B cell (primary cell): ENCODE measurements around the gene FBXO3. TPM values are rescaled to one million over a fixed set of nuclear protein-coding genes. Genes with fewer than 3 reads are reported as not detected.

Experiments used
- ATAC-seq: fragments of 200-7000 bp; cut with Tn5 transposase; one replicate; pipeline ENCODE4 v1.10.0; 2021; ENCODE audit warnings: low read depth, mild to moderate bottlenecking, moderate number of reproducible peaks, moderate library complexity
- CTCF ChIA-PET: fragments of 350-600 bp; sonication (Branson Sonifier 250); formaldehyde crosslinking; loops from one replicate; lab custom pipeline; 2021; ENCODE audit warnings: antibody characterized with exemption, inconsistent platforms; lab: Charles Lee
- POLR2A ChIA-PET: fragments of 350-600 bp; sonication (Branson Sonifier 250); formaldehyde crosslinking; loops from one replicate; lab custom pipeline; 2021; ENCODE audit warnings: antibody characterized with exemption; lab: Charles Lee
- DNase-seq: peaks from one replicate; pipeline ENCODE4 v3.0.0; 2013
- H2AFZ ChIP-seq: 2 replicates; pipeline ENCODE4 v1.6.1; 2012; ENCODE audit warnings: mild to moderate bottlenecking, low read depth, low read length; ENCODE audit not compliant: insufficient read depth, poor library complexity, severe bottlenecking
- H3K27ac ChIP-seq, 2 donors: 1 replicate in 1 of 2; 2 replicates in 1 of 2; pipeline ENCODE4 v1.5.1; 2012 to 2013; ENCODE audit warnings: low read length in 2 of 2, mild to moderate bottlenecking in 2 of 2, moderate library complexity in 1 of 2
- H3K27me3 ChIP-seq, 4 experiments: fragments of 200-600 bp in 1 of 4; sonication (generic) in 1 of 4; replicated peaks in 1 of 4; 1 replicate in 2 of 4; 2 replicates in 2 of 4; pipeline versions ENCODE4 v1.6.1 to v1.7.0; 2013 to 2016; ENCODE audit warnings: low read length in 3 of 4, mild to moderate bottlenecking in 2 of 4, mixed read lengths in 1 of 4, moderate library complexity in 1 of 4; ENCODE audit not compliant: insufficient read depth in 4 of 4, control insufficient read depth in 3 of 4; ENCODE audit errors: control extremely low read depth in 1 of 4
- H3K36me3 ChIP-seq, 2 experiments: replicated peaks in 1 of 2; 1 replicate in 1 of 2; 2 replicates in 1 of 2; pipeline versions ENCODE4 v1.6.1 to v1.7.1; 2013; ENCODE audit warnings: low read length in 1 of 2; ENCODE audit not compliant: insufficient read depth in 2 of 2, control insufficient read depth in 1 of 2; ENCODE audit errors: control extremely low read depth in 1 of 2, extremely low read depth in 1 of 2
- H3K4me1 ChIP-seq, 2 donors: fragments of 200-600 bp in 1 of 2; sonication (generic) in 1 of 2; 1 replicate in 1 of 2; 2 replicates in 1 of 2; pipeline versions ENCODE4 v1.5.1 to v1.6.1; 2013 to 2017; ENCODE audit warnings: low read length in 2 of 2; ENCODE audit not compliant: control insufficient read depth in 2 of 2, insufficient read depth in 2 of 2
- H3K4me2 ChIP-seq: replicated peaks from 2 replicates; pipeline ENCODE3; 2012; ENCODE audit warnings: mild to moderate bottlenecking, low read depth, low read length; ENCODE audit not compliant: poor library complexity, severe bottlenecking
- H3K4me3 ChIP-seq, 5 experiments: fragments of 200-600 bp in 1 of 5; sonication (generic) in 1 of 5; 1 replicate in 3 of 5; 2 replicates in 2 of 5; pipeline versions ENCODE4 v1.5.1 to v1.7.0; 2011 to 2016; ENCODE audit warnings: low read length in 4 of 5, mild to moderate bottlenecking in 4 of 5, low read depth in 2 of 5, control low read depth in 1 of 5, moderate library complexity in 1 of 5; ENCODE audit not compliant: insufficient read depth in 1 of 5; ENCODE audit errors: control extremely low read depth in 1 of 5, extremely low read depth in 1 of 5
- H3K79me2 ChIP-seq: fragments of 200-600 bp; sonication (generic); one replicate; pipeline ENCODE4 v1.6.0; 2016; ENCODE audit warnings: low read length; ENCODE audit not compliant: control insufficient read depth, insufficient read depth
- H3K9ac ChIP-seq: fragments of 200-600 bp; sonication (generic); 2 replicates; pipeline ENCODE4 v1.6.1; 2017; ENCODE audit warnings: mild to moderate bottlenecking, low read length, moderate library complexity
- H3K9me3 ChIP-seq, 3 donors: one replicate each; pipeline versions ENCODE4 v1.6.1 to v1.7.1; 2013; ENCODE audit warnings: low read length in 2 of 3; ENCODE audit not compliant: control insufficient read depth in 2 of 3, insufficient read depth in 1 of 3; ENCODE audit errors: control extremely low read depth in 1 of 3
- H4K20me1 ChIP-seq: 2 replicates; pipeline ENCODE4 v1.6.0; 2012; ENCODE audit warnings: mild to moderate bottlenecking, low read length; ENCODE audit not compliant: insufficient read depth, control insufficient read depth, poor library complexity, severe bottlenecking
- H3K27ac Mint-ChIP-seq: one replicate; pipeline ENCODE4 v1.8.0; 2021; ENCODE audit warnings: mixed read lengths
- H3K27me3 Mint-ChIP-seq: one replicate; pipeline ENCODE4 v1.8.0; 2021; ENCODE audit warnings: mixed read lengths
- H3K4me1 Mint-ChIP-seq: one replicate; pipeline ENCODE4 v1.8.0; 2021; ENCODE audit warnings: mixed read lengths
- H3K4me3 Mint-ChIP-seq: one replicate; pipeline ENCODE4 v1.8.0; 2021; ENCODE audit warnings: mixed read lengths
- H3K9me3 Mint-ChIP-seq: one replicate; pipeline ENCODE4 v1.8.0; 2022; ENCODE audit warnings: mixed read lengths; ENCODE audit not compliant: insufficient read depth
- CTCF ChIP-seq: fragments of 200-600 bp; IDR thresholded peaks from one replicate; pipeline ENCODE4 v1.8.0; 2022; ENCODE audit warnings: antibody characterized with exemption, mild to moderate bottlenecking
- EZH2 ChIP-seq: IDR thresholded peaks from 2 replicates; pipeline ENCODE4 v1.6.1; 2012; ENCODE audit warnings: borderline replicate concordance, low read depth, mild to moderate bottlenecking, moderate library complexity, low read length; ENCODE audit not compliant: insufficient read depth, poor library complexity, severe bottlenecking
- whole genome bisulfite sequencing: methylation state at CpG from one replicate; pipeline ENCODE4 v1.1.5; 2013; ENCODE audit warnings: missing lambda C conversion rate; ENCODE audit not compliant: insufficient coverage; 5-methylcytosine and 5-hydroxymethylcytosine counted together
- intact Hi-C: fragments of 100-400 bp; cut with micrococcal nuclease; formaldehyde crosslinking; loops from one replicate; pipeline ENCODE4 v1.10.0; 2022
- polyA plus RNA-seq: library from polyadenylated mRNA; depleted of rRNA; stranded (reverse); fragments of >200 nt; gene quantifications from 2 replicates; pipeline ENCODE4 v1.2.3, GENCODE V29; 2012
- total RNA-seq, 2 donors: library from RNA; stranded (reverse); fragments of 120-200 nt in 1 of 2; gene quantifications; 1 replicate in 1 of 2; 2 replicates in 1 of 2; pipeline versions ENCODE4 v1.2.3 to v1.2.4, GENCODE V29; 2013 to 2022

Gene FBXO3
- total and polyA plus RNA-seq, 2 donors (not counting 1 experiment from before 2014, with no cell fraction given): 16.8 to 34.3 TPM

GRCh38 chr11:33703234-33703633 is 71.1 kb downstream of the FBXO3 start:
- ChIA-PET CTCF (no interaction called here), POLR2A (no interaction called here)
- no peak for ATAC-seq
- H2AFZ ChIP-seq: no peak overlapping the region
- H4K20me1 ChIP-seq: no peaks in the 10 kb centered on the region
- no peak overlapping the region for H3K4me3 Mint-ChIP-seq
- WGBS: 100% methylated on average over 1 of the region's 5 CpGs
- peaks cover 13% of the 10 kb centered on the region for H3K4me1 Mint-ChIP-seq
- H3K9me3 ChIP-seq: peaks cover 0 to 4% (median 0%) of the 10 kb centered on the region in 3 donors
- no peak overlapping the region for H3K27ac Mint-ChIP-seq
- TF ChIP-seq EZH2 (no peak), CTCF (no peak)
- no peak for DNase-seq
- peaks cover 0 to 10% (median 3%) of the 10 kb centered on the region in 4 experiments for H3K27me3 ChIP-seq
- no peaks in the 10 kb centered on the region for H3K79me2 ChIP-seq
- no peaks in the 10 kb centered on the region for H3K36me3 ChIP-seq
- no peak overlapping the region for H3K4me3 ChIP-seq
- H3K4me1 ChIP-seq: peaks cover 6 to 14% of the 10 kb centered on the region in 2 donors
- no peak overlapping the region for H3K4me2 ChIP-seq
- no peak overlapping the region for H3K27ac ChIP-seq
- H3K27me3 Mint-ChIP-seq: no peaks in the 10 kb centered on the region
- no peak overlapping the region for H3K9ac ChIP-seq
- H3K9me3 Mint-ChIP-seq: no peaks in the 10 kb centered on the region
- intact Hi-C loops: no loop called here

GRCh38 chr11:33701302-33702230 is 72.8 kb downstream of the FBXO3 start:
- Histone ChIP-seq H3K4me2 (peak overlapping the region; percentile 84), H3K36me3 (no peaks in the 10 kb centered on the region), H3K4me1 (peaks cover 6 to 14% of the 10 kb centered on the region in 2 donors), H3K27ac (no peak overlapping the region), H2AFZ (peak overlapping the region; percentile 71), H3K9ac (peak overlapping the region; percentile 64), H4K20me1 (no peaks in the 10 kb centered on the region), H3K9me3 (peaks cover 0 to 4% (median 0%) of the 10 kb centered on the region in 3 donors), H3K4me3 (peak overlapping the region; percentile 53 to 74 (median 60)), H3K27me3 (peaks cover 0 to 14% (median 3%) of the 10 kb centered on the region in 4 experiments), H3K79me2 (no peaks in the 10 kb centered on the region)
- WGBS: 57% methylated on average over 1 of the region's 7 CpGs
- intact Hi-C loops: loop anchor here (1.0 to 2.0 kb wide), 5 partner anchors 35 to 663 kb away; partner anchors contain the start of genes CD59, HIPK3, NAT10 and TCP11L1
- ATAC-seq: no peak
- CTCF ChIA-PET: interaction anchor here (0.6 to 1.6 kb wide), 6 partner anchors 16 to 339 kb away, joined by 3 to 7 read pairs (median 3); no protein-coding TSS in a partner anchor
- Mint-ChIP-seq H3K9me3 (no peaks in the 10 kb centered on the region), H3K27ac (no peak overlapping the region), H3K27me3 (no peaks in the 10 kb centered on the region), H3K4me3 (peak overlapping the region; percentile 93), H3K4me1 (peaks cover 13% of the 10 kb centered on the region)
- POLR2A ChIA-PET: no interaction called here
- no peak for DNase-seq
- TF ChIP-seq EZH2 (no peak), CTCF (no peak)
